SK-N-SH (cell line): ENCODE results near the gene CENPP. TPM values are rescaled to one million over a fixed set of nuclear protein-coding genes. Genes with fewer than 3 reads are reported as not detected.

ENCODE experiments used
- CTCF ChIA-PET: fragments of 300-600, 350-600 bp; formaldehyde crosslinking; extraction: SDS; loops from one replicate; lab custom pipeline; 2021; lab: Yijun Ruan, JAX
- POLR2A ChIA-PET: fragments of 350-600 bp; sonication (Branson Sonifier 250); formaldehyde crosslinking; extraction: SDS; loops from one replicate; lab custom pipeline; 2020; ENCODE audit warnings: antibody characterized with exemption, inconsistent platforms; lab: Yijun Ruan, JAX
- DNase-seq: peaks from one replicate; pipeline ENCODE4 v3.0.0; 2012
- H2AFZ ChIP-seq: fragments of 200-600 bp; sonication (generic); 2 replicates; pipeline ENCODE4 v1.8.1; 2016; ENCODE audit warnings: antibody characterized with exemption, mild to moderate bottlenecking, low read depth
- H3F3A ChIP-seq: fragments of 200-600 bp; sonication (generic); replicated peaks from 2 replicates; pipeline ENCODE3; 2016; ENCODE audit warnings: antibody characterized with exemption, mild to moderate bottlenecking; ENCODE audit not compliant: insufficient read depth
- H3K27ac ChIP-seq, 2 experiments: fragments of 200-500 bp in 1 of 2; fragments of 200-600 bp in 1 of 2; sonication (Bioruptor generic) in 1 of 2; sonication (generic), shearing (Covaris generic) in 1 of 2; 2 replicates each; pipeline versions ENCODE4 v1.5.1 to v1.6.1; 2014 to 2016; ENCODE audit warnings: low read depth in 2 of 2, inconsistent platforms in 1 of 2, low read length in 1 of 2, mild to moderate bottlenecking in 1 of 2, mixed read lengths in 1 of 2
- H3K27me3 ChIP-seq: fragments of 200-600 bp; sonication (generic), shearing (Covaris generic); 2 replicates; pipeline ENCODE4 v1.6.1; 2016; ENCODE audit warnings: mixed run types; ENCODE audit not compliant: insufficient read depth
- H3K36me3 ChIP-seq, 2 experiments: fragments of 200-500 bp in 1 of 2; fragments of 200-600 bp in 1 of 2; sonication (Bioruptor generic) in 1 of 2; sonication (generic) in 1 of 2; replicated peaks in 1 of 2; 2 replicates each; pipeline versions ENCODE3 to v1.5.1; 2014 to 2016; ENCODE audit warnings: low read length in 1 of 2, mild to moderate bottlenecking in 1 of 2; ENCODE audit not compliant: insufficient read depth in 2 of 2, control insufficient read depth in 1 of 2
- H3K4me1 ChIP-seq, 2 experiments: fragments of 200-500 bp in 1 of 2; fragments of 200-600 bp in 1 of 2; sonication (Bioruptor generic) in 1 of 2; sonication (generic), shearing (Covaris generic) in 1 of 2; 2 replicates each; pipeline versions ENCODE4 v1.5.1 to v1.6.1; 2014 to 2016; ENCODE audit warnings: low read depth in 1 of 2, low read length in 1 of 2, mixed run types in 1 of 2; ENCODE audit not compliant: insufficient read depth in 2 of 2, control insufficient read depth in 1 of 2
- H3K4me2 ChIP-seq: fragments of 200-600 bp; sonication (generic), shearing (Covaris generic); 2 replicates; pipeline ENCODE4 v1.6.1; 2017; ENCODE audit warnings: mixed run types
- H3K4me3 ChIP-seq, 2 experiments: fragments of 200-500 bp in 1 of 2; fragments of 200-600 bp in 1 of 2; sonication (Bioruptor generic) in 1 of 2; sonication (generic), shearing (Covaris generic) in 1 of 2; 2 replicates each; pipeline versions ENCODE4 v1.5.1 to v1.8.1; 2014 to 2016; ENCODE audit warnings: low read depth in 2 of 2, inconsistent platforms in 1 of 2, low read length in 1 of 2, mild to moderate bottlenecking in 1 of 2, mixed read lengths in 1 of 2, moderate library complexity in 1 of 2
- H3K79me2 ChIP-seq: fragments of 200-600 bp; sonication (generic); 2 replicates; pipeline ENCODE4 v1.8.1; 2017; ENCODE audit warnings: mild to moderate bottlenecking; ENCODE audit not compliant: insufficient read depth
- H3K9ac ChIP-seq: fragments of 200-600 bp; sonication (generic); 2 replicates; pipeline ENCODE4 v1.6.1; 2017; ENCODE audit warnings: mixed run types
- H3K9me2 ChIP-seq: fragments of 200-600 bp; sonication (generic); 2 replicates; pipeline ENCODE4 v1.6.1; 2017; ENCODE audit warnings: mixed run types
- H3K9me3 ChIP-seq: fragments of 200-600 bp; sonication (generic); 2 replicates; pipeline ENCODE4 v1.6.1; 2017; ENCODE audit warnings: mixed run types, mild to moderate bottlenecking, moderate library complexity
- H4K20me1 ChIP-seq: fragments of 200-600 bp; sonication (generic); 2 replicates; pipeline ENCODE4 v1.6.1; 2017; ENCODE audit warnings: mild to moderate bottlenecking, mixed run types; ENCODE audit not compliant: insufficient read depth
- CHD2 ChIP-seq: fragments of 150-350 bp; IDR thresholded peaks from 2 replicates; pipeline ENCODE4 v1.6.1; 2018; ENCODE audit warnings: low read length; ENCODE audit not compliant: partially characterized antibody
- ELF1 ChIP-seq: IDR thresholded peaks from 2 replicates; pipeline ENCODE4 v1.4.0; 2012
- FOXJ3 ChIP-seq: sonication (generic); formaldehyde crosslinking; IDR thresholded peaks from 2 replicates; pipeline ENCODE4 v1.5.1; 2020; ENCODE audit warnings: mild to moderate bottlenecking, missing genetic modification reagents
- GABPA ChIP-seq: IDR thresholded peaks from 2 replicates; pipeline ENCODE4 v1.4.0; 2012; ENCODE audit warnings: low read depth, mild to moderate bottlenecking
- GATA2 ChIP-seq: sonication (generic); formaldehyde crosslinking; IDR thresholded peaks from 2 replicates; pipeline ENCODE4 v1.5.0; 2020; ENCODE audit warnings: mild to moderate bottlenecking, missing genetic modification reagents
- IRF3 ChIP-seq: fragments of 150-350 bp; IDR thresholded peaks from 2 replicates; pipeline ENCODE4 v1.6.1; 2016; ENCODE audit warnings: mild to moderate bottlenecking, low read depth, low read length
- JUND ChIP-seq: IDR thresholded peaks from 2 replicates; pipeline ENCODE4 v1.4.0; 2012
- MXI1 ChIP-seq: IDR thresholded peaks from 2 replicates; pipeline ENCODE4 v1.6.1; 2012; ENCODE audit warnings: mild to moderate bottlenecking, low read depth, low read length, improper control_type of control experiment
- NFIC ChIP-seq: IDR thresholded peaks from 2 replicates; pipeline ENCODE4 v1.4.0; 2012; ENCODE audit warnings: borderline replicate concordance
- POLR2AphosphoS5 ChIP-seq: IDR thresholded peaks from 2 replicates; pipeline ENCODE4 v1.6.1; 2012; ENCODE audit warnings: low read depth, low read length
- RAD21 ChIP-seq: IDR thresholded peaks from 2 replicates; pipeline ENCODE4 v1.6.1; 2012; ENCODE audit warnings: mild to moderate bottlenecking, low read length
- RCOR1 ChIP-seq: fragments of 150-350 bp; IDR thresholded peaks from 2 replicates; pipeline ENCODE4 v1.6.1; 2017; ENCODE audit warnings: antibody characterized with exemption, low read length
- RFX5 ChIP-seq: IDR thresholded peaks from 2 replicates; pipeline ENCODE4 v1.6.1; 2012; ENCODE audit warnings: mild to moderate bottlenecking, improper control_type of control experiment, low read length
- RXRA ChIP-seq: IDR thresholded peaks from 2 replicates; pipeline ENCODE4 v1.4.0; 2012; ENCODE audit warnings: low read depth, mild to moderate bottlenecking, borderline replicate concordance
- SIN3A ChIP-seq: IDR thresholded peaks from 2 replicates; pipeline ENCODE4 v1.6.1; 2012; ENCODE audit warnings: low read depth, mild to moderate bottlenecking, low read length, moderate library complexity, borderline replicate concordance
- SMC3 ChIP-seq: IDR thresholded peaks from 2 replicates; pipeline ENCODE4 v1.6.1; 2012; ENCODE audit warnings: low read depth, low read length, improper control_type of control experiment
- TAF1 ChIP-seq: IDR thresholded peaks from 2 replicates; pipeline ENCODE4 v1.6.1; 2012; ENCODE audit warnings: low read depth, mild to moderate bottlenecking, low read length, moderate library complexity, borderline replicate concordance
- WGBS: methylation state at CpG from one replicate; pipeline ENCODE4 v1.1.6; 2017; ENCODE audit warnings: low lambda C conversion rate; 5-methylcytosine and 5-hydroxymethylcytosine counted together
- polyA plus RNA-seq, 3 experiments: library from polyadenylated mRNA; depleted of rRNA; stranded (reverse); fragments of >200 nt; gene quantifications; 2 replicates each; pipeline ENCODE4 v1.2.3, GENCODE V29; 2012
- TF ChIP-seq, protein P1 (sequence below): IDR thresholded peaks from 2 replicates; pipeline ENCODE4; 2012
- TF ChIP-seq, protein P2 (sequence below): IDR thresholded peaks from 2 replicates; pipeline ENCODE4 v1.4.0; 2012; ENCODE audit warnings: low read depth, borderline replicate concordance
- TF ChIP-seq, protein P3 (sequence below): IDR thresholded peaks from 2 replicates; pipeline ENCODE4 v1.4.0; 2012; ENCODE audit warnings: low read depth, borderline replicate concordance
- TF ChIP-seq, protein P4 (sequence below): IDR thresholded peaks from 2 replicates; pipeline ENCODE4 v1.6.1; 2012; ENCODE audit warnings: mild to moderate bottlenecking, low read depth, low read length, moderate library complexity

The CENPP gene
- polyA plus RNA-seq, 1 of the 3 experiments (the other 2 are of a cell fraction) = 1.3 TPM

GRCh38 chr9:92663126-92663525 is 337.4 kb downstream of the CENPP start:
- Histone ChIP-seq H2AFZ (no peak overlapping the region), H3K4me3 (no peak overlapping the region), H3K9ac (no peak overlapping the region), H3K79me2 (peaks cover 96% of the 10 kb centered on the region), H3K9me3 (no peaks in the 10 kb centered on the region), H4K20me1 (peaks cover 44% of the 10 kb centered on the region), H3K4me2 (no peak overlapping the region), H3K27ac (no peak overlapping the region), H3F3A (no peaks in the 10 kb centered on the region), H3K9me2 (no peaks in the 10 kb centered on the region), H3K4me1 (peaks cover 0 to 19% of the 10 kb centered on the region in 2 experiments; a peak in 2 of 4 replicates), H3K27me3 (no peaks in the 10 kb centered on the region), H3K36me3 (peaks cover 3 to 33% of the 10 kb centered on the region in 2 experiments)
- CTCF ChIA-PET = interaction anchor here (0.7 kb wide), 1 partner anchor 225 kb away, joined by 3 read pairs; no protein-coding TSS in a partner anchor
- POLR2A ChIA-PET = no interaction called here
- WGBS = 100% methylated on average over 3 of the region's 3 CpGs
- no peak for TF ChIP-seq RFX5
- TF ChIP-seq FOXJ3 (CRISPR knock-in tag) = no peak
- no peak for TF ChIP-seq TAF1
- TF ChIP-seq SMC3 = no peak
- TF ChIP-seq MXI1 = no peak
- no peak for TF ChIP-seq RXRA
- no peak for TF ChIP-seq CHD2
- TF ChIP-seq, protein P1, sequence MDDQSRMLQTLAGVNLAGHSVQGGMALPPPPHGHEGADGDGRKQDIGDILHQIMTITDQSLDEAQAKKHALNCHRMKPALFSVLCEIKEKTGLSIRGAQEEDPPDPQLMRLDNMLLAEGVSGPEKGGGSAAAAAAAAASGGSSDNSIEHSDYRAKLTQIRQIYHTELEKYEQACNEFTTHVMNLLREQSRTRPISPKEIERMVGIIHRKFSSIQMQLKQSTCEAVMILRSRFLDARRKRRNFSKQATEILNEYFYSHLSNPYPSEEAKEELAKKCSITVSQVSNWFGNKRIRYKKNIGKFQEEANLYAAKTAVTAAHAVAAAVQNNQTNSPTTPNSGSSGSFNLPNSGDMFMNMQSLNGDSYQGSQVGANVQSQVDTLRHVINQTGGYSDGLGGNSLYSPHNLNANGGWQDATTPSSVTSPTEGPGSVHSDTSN = no peak
- no peak for TF ChIP-seq JUND
- TF ChIP-seq RCOR1 = no peak
- TF ChIP-seq GABPA = no peak
- TF ChIP-seq POLR2AphosphoS5 = no peak
- TF ChIP-seq RAD21 = no peak
- no peak for TF ChIP-seq ELF1
- DNase-seq = no peak

- Histone ChIP-seq H3K9ac (no peak overlapping the region), H3K9me2 (no peaks in the 10 kb centered on the region), H3K9me3 (no peaks in the 10 kb centered on the region), H3K4me2 (no peak overlapping the region), H3K36me3 (peaks cover 3 to 28% of the 10 kb centered on the region in 2 experiments), H3K27me3 (no peaks in the 10 kb centered on the region), H4K20me1 (peaks cover 44% of the 10 kb centered on the region), H3K4me1 (peaks cover 0 to 26% of the 10 kb centered on the region in 2 experiments; a peak in 3 of 4 replicates), H3K79me2 (peaks cover 96% of the 10 kb centered on the region), H3K27ac (no peak overlapping the region), H2AFZ (no peak overlapping the region), H3K4me3 (no peak overlapping the region), H3F3A (no peaks in the 10 kb centered on the region)
- POLR2A ChIA-PET = no interaction called here
- DNase-seq = no peak
- WGBS = 90% methylated on average over 8 of the region's 10 CpGs
- CTCF ChIA-PET = interaction anchor here (0.7 kb wide), 1 partner anchor 225 kb away, joined by 3 read pairs; no protein-coding TSS in a partner anchor
- no peak for TF ChIP-seq SIN3A
- no peak for TF ChIP-seq GATA2 (CRISPR knock-in tag)
- TF ChIP-seq IRF3 = no peak
- TF ChIP-seq, protein P2, sequence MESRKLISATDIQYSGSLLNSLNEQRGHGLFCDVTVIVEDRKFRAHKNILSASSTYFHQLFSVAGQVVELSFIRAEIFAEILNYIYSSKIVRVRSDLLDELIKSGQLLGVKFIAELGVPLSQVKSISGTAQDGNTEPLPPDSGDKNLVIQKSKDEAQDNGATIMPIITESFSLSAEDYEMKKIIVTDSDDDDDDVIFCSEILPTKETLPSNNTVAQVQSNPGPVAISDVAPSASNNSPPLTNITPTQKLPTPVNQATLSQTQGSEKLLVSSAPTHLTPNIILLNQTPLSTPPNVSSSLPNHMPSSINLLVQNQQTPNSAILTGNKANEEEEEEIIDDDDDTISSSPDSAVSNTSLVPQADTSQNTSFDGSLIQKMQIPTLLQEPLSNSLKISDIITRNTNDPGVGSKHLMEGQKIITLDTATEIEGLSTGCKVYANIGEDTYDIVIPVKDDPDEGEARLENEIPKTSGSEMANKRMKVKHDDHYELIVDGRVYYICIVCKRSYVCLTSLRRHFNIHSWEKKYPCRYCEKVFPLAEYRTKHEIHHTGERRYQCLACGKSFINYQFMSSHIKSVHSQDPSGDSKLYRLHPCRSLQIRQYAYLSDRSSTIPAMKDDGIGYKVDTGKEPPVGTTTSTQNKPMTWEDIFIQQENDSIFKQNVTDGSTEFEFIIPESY = no peak
- no peak for TF ChIP-seq JUND
- TF ChIP-seq, protein P3, sequence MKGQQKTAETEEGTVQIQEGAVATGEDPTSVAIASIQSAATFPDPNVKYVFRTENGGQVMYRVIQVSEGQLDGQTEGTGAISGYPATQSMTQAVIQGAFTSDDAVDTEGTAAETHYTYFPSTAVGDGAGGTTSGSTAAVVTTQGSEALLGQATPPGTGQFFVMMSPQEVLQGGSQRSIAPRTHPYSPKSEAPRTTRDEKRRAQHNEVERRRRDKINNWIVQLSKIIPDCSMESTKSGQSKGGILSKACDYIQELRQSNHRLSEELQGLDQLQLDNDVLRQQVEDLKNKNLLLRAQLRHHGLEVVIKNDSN = no peak
- TF ChIP-seq, protein P4, sequence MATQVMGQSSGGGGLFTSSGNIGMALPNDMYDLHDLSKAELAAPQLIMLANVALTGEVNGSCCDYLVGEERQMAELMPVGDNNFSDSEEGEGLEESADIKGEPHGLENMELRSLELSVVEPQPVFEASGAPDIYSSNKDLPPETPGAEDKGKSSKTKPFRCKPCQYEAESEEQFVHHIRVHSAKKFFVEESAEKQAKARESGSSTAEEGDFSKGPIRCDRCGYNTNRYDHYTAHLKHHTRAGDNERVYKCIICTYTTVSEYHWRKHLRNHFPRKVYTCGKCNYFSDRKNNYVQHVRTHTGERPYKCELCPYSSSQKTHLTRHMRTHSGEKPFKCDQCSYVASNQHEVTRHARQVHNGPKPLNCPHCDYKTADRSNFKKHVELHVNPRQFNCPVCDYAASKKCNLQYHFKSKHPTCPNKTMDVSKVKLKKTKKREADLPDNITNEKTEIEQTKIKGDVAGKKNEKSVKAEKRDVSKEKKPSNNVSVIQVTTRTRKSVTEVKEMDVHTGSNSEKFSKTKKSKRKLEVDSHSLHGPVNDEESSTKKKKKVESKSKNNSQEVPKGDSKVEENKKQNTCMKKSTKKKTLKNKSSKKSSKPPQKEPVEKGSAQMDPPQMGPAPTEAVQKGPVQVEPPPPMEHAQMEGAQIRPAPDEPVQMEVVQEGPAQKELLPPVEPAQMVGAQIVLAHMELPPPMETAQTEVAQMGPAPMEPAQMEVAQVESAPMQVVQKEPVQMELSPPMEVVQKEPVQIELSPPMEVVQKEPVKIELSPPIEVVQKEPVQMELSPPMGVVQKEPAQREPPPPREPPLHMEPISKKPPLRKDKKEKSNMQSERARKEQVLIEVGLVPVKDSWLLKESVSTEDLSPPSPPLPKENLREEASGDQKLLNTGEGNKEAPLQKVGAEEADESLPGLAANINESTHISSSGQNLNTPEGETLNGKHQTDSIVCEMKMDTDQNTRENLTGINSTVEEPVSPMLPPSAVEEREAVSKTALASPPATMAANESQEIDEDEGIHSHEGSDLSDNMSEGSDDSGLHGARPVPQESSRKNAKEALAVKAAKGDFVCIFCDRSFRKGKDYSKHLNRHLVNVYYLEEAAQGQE = no peak
- TF ChIP-seq RXRA = no peak
- no peak for TF ChIP-seq NFIC
- TF ChIP-seq MXI1 = no peak
- TF ChIP-seq POLR2AphosphoS5 = no peak
Observed at GRCh38 chr9:92663951-92664350, 338.2 kb downstream of the CENPP start.
